GM21723 (cell line): Measurements from ENCODE around the gene HNRNPA1.

Experiments used
- ATAC-seq: cut with Tn5 transposase; IDR thresholded peaks from one replicate; pipeline ENCODE4 v1.9.1; 2021; ENCODE audit warnings: mild to moderate bottlenecking, moderate library complexity; ENCODE audit not compliant: unreplicated experiment

The HNRNPA1 gene

DNA sequence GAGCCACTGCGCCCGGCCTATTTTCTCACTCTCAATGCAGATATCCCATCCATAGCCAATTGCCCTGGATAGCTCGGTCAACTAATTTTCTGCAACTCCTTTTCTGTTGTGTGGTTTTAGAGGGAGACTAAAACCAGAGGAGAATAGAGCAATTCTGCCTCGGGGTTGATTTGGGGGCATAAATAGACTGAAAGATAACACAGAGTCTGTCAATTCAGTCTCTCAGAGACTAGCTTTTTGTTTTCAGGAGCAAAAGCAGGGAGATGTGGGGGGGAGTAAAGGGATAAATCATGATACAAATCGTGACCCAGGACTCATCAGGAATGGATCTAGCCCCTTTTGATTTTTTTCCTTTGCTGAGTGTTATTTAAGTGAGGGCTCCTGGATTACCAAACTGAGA, 50.9 kb downstream of the HNRNPA1 start:
- ATAC-seq, result no peak

DNA sequence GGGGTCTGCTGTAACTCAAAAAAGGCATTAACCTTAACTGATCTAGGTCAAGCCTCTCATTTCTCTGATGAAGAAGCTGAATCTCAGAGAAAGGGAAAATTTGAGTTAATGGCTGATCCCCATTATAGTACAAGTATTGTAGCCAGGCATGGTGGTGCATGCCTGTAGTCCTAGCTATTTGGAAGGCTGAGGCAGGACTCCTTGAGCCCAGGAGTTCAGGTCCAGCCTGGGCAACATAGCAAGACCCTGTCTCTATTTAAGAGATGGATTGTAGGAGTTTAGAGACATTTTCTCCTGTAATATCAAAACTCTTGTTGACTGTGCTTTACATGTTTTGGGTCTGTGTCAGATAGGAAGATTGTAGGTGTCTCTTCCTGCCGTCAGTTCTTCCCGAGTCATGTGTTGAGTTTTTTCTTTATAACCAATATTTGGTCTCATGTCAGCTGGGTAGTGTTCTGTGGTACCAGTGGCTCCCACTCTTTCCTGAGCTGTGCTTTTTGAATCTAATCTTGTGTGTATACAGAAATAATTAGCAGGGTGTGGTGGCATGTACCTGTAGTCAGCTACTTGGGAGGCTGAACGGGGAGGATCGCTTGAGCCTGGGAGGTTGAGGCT, 53.0 kb downstream of the HNRNPA1 start:
- no peak for ATAC-seq
